Measurements from ENCODE around the gene VAV2.
A peak's percentile ranks its signal among the peaks of the same experiment; 100 is the strongest.

VAV2 gene

DNA sequence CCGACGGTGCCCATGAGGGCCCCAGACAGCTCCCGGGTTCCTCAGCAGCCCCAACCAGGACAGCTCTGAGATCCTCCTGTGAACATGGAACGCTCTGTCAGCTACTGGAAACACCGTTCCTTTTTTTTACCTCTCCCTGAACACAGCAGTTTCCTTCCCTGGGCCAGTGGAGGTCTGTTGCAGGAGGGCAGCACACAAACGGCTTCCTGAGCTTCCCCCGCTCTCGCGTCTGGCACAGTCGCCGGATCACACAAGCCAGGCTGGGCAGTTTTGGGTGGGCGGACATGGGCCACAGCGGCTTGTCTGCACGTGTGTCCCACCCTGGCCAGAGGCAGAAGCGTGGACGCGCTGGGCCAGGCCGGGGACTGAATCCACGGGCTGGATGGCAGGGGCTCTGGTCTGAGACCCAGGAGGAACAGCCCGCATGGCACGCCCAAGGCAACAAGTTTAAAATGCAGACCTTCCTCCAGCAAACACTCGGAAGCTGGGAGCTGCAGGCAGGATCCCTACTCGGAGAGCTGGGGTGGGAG, 147.2 kb downstream of the VAV2 start:
- Mint-ChIP-seq H3K27me3 (ENCODE audit: low read depth, poor library complexity) (no peaks in the 10 kb centered on the region), H3K36me3 (ENCODE audit: low read depth) (no peaks in the 10 kb centered on the region), H3K4me3 (no peak overlapping the region), H3K9me3 (no peaks in the 10 kb centered on the region), H3K4me1 (peaks cover 64% of the 10 kb centered on the region), H3K27ac (no peak overlapping the region)
- TF ChIP-seq, protein P1, sequence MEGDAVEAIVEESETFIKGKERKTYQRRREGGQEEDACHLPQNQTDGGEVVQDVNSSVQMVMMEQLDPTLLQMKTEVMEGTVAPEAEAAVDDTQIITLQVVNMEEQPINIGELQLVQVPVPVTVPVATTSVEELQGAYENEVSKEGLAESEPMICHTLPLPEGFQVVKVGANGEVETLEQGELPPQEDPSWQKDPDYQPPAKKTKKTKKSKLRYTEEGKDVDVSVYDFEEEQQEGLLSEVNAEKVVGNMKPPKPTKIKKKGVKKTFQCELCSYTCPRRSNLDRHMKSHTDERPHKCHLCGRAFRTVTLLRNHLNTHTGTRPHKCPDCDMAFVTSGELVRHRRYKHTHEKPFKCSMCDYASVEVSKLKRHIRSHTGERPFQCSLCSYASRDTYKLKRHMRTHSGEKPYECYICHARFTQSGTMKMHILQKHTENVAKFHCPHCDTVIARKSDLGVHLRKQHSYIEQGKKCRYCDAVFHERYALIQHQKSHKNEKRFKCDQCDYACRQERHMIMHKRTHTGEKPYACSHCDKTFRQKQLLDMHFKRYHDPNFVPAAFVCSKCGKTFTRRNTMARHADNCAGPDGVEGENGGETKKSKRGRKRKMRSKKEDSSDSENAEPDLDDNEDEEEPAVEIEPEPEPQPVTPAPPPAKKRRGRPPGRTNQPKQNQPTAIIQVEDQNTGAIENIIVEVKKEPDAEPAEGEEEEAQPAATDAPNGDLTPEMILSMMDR (IDR thresholded peaks at IDR 0.05), result no peak
- DNase-seq, result no peak

DNA sequence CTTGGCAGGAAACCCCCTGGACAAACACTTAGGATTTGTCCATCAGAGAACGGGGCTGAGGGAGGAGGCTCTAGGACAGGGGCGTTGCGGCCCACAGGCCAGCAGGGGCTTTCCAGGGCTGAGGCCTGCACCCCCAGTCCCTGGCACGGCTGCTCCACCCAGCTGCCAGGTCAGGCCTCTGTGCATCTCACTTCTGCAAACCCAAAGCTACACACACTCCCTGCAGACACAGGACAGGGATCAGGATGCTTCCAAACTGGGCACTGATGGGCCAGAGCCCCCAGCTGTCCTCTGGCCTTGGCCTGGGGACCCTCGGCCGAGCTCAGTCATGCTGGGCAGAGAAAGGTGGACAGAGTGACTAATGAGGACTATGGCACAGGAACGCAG, 147.7 kb downstream of the VAV2 start:
- Mint-ChIP-seq H3K27ac (no peak overlapping the region), H3K36me3 (ENCODE audit: low read depth) (no peaks in the 10 kb centered on the region), H3K27me3 (ENCODE audit: low read depth, poor library complexity) (no peaks in the 10 kb centered on the region), H3K4me3 (no peak overlapping the region), H3K9me3 (no peaks in the 10 kb centered on the region), H3K4me1 (peaks cover 64% of the 10 kb centered on the region)
- TF ChIP-seq, protein P1 (IDR thresholded peaks at IDR 0.05), result no peak
- DNase-seq, result no peak

DNA sequence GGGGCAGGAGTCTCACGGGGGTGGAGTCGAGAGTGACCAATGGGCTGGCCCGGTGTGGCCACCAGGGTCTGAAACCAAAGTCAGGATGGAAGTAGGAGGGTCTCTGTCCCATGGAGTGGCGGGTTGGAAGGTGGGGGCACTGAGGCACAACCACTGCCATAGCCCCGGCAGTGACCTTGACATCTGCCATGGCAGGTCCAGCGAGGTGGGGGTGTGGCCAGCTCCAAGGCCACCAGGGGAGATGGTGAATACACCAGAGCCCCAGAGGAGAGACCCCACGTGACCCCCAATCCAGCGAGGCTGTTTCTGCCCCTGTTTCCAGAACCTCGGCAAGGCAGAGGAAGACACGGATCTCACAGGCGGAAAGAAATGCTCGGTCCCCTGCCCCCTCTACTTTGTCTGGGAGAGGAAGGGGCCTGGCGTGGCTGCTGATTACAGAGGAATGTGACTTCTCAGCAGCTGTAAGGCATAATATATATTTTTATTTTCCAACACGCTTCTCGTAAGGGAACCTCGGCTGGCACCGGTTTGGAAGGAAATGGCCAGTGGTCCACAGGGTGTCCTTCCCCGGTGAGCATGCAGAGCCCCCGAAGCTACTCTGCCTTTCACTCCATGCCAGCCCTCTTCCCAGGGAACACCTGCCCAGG, 148.2 kb downstream of the VAV2 start:
- Mint-ChIP-seq H3K36me3 (ENCODE audit: low read depth) (no peaks in the 10 kb centered on the region), H3K27ac (peak overlapping the region; percentile 63), H3K9me3 (no peaks in the 10 kb centered on the region), H3K27me3 (ENCODE audit: low read depth, poor library complexity) (no peaks in the 10 kb centered on the region), H3K4me3 (no peak overlapping the region), H3K4me1 (peaks cover 67% of the 10 kb centered on the region)
- TF ChIP-seq, protein P1 (IDR thresholded peaks at IDR 0.05), result no peak
- no peak for DNase-seq

DNA sequence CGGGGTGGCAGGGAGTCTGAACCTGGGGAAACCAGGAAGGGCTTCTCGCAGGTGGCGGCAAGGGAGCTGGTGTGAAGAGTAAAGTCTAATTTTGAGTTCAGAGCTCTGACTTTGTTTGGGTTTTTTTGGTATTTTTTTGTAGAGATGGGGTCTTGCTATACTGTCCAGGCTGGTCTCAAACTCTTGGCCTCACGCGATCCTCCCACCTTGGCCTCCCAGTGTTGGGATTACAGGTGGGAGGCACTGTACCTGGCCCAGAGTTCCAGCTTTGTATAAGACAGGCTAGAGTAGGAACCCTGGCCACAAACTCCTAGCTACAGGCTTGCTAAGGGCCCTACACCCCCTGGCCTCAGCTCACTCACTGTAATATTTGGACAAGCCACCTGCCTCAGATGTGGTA, 148.9 kb downstream of the VAV2 start:
- TF ChIP-seq, protein P1 (IDR thresholded peaks at IDR 0.05), result no peak

DNA sequence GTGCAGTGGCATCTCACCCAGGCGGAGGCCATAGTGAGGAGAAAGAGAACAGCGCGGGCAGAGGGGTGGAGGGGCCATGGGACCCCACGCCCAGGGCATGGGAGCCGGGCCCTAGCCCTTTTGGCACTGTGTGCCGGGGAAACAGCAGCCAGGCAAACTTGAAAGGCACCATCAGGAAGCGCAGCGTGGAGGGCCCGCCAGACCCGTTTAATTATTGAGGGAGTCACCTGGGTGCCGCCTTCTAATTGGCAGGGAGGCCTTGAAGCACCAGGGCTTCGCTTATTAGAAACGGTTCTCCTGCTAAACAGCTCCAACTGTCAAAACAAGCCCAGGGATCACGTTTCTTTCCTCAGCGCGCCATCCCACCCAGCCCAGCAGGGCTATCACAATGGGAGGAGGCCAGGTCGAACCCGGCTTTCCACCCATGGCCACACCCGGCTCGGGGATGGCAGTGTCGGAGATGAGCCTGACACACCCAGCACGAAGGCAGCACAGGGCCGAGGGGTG, 149.3 kb downstream of the VAV2 start:
- Mint-ChIP-seq H3K27ac (peak overlapping the region; percentile 71), H3K27me3 (ENCODE audit: low read depth, poor library complexity) (no peaks in the 10 kb centered on the region), H3K9me3 (no peaks in the 10 kb centered on the region), H3K4me3 (no peak overlapping the region), H3K4me1 (peaks cover 69% of the 10 kb centered on the region), H3K36me3 (ENCODE audit: low read depth) (no peaks in the 10 kb centered on the region)
- TF ChIP-seq, protein P1 (IDR thresholded peaks at IDR 0.05), result no peak
- no peak for DNase-seq

More for the DNA sequence above, 148.9 kb downstream of the VAV2 start:
- H3K27ac Mint-ChIP-seq, result no peak overlapping the region
- H3K4me1 Mint-ChIP-seq, result peaks cover 66% of the 10 kb centered on the region
- H3K27me3 Mint-ChIP-seq (ENCODE audit: low read depth, poor library complexity), result no peaks in the 10 kb centered on the region
- H3K9me3 Mint-ChIP-seq, result no peaks in the 10 kb centered on the region
- no peaks in the 10 kb centered on the region for H3K36me3 Mint-ChIP-seq (ENCODE audit: low read depth)
- no peak for DNase-seq
- no peak overlapping the region for H3K4me3 Mint-ChIP-seq

DNA sequence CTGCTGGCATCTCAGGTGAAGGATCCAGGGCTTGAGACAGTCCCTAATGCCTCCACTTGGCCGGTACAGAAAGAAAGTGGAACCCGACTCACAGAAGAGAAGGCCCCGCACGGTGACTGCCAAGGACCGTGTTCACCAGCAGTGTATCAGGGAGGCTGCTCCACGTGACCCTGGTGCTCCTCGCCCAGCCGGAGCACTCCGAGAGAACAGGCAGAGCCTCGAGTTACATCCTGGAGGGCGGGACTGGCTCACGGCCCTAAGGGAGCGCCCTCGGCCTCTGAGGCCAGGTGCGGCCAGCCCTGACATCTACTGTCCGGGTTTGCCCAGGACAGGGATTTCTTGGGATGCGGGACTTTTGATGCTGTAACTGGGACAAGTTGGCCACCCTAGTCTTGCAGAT, 149.9 kb downstream of the VAV2 start:
- Mint-ChIP-seq H3K36me3 (ENCODE audit: low read depth) (no peaks in the 10 kb centered on the region), H3K4me3 (peak overlapping the region; percentile 49), H3K4me1 (peaks cover 72% of the 10 kb centered on the region), H3K27me3 (ENCODE audit: low read depth, poor library complexity) (no peaks in the 10 kb centered on the region), H3K27ac (peak overlapping the region; percentile 71), H3K9me3 (no peaks in the 10 kb centered on the region)
- peak; percentile 64 for DNase-seq
- TF ChIP-seq, protein P1 (IDR thresholded peaks at IDR 0.05), result no peak
